ENCODE measurements around the gene STOML1. TPM values are rescaled to one million over a fixed set of nuclear protein-coding genes. Genes with fewer than 3 reads are reported as not detected.

STOML1 gene
- total RNA-seq, 2 donors from 2014 or later: 4.4 to 5.5 TPM

DNA sequence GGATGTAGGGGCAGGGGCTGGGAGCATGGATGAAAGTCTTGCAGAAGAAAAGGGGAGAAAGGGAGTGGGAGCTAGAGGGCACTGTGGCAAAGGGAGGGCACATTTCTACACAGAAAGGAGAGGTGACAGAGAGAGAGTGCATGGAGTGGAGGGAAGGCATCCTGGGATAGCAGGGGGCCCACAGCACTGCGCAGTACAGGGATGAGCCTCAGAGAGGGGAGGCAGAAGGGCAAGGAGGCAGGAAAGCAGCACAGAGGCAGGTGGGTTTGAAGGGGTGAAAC, 5.4 kb downstream of the STOML1 start:
- H3K4me3 Mint-ChIP-seq: no peak overlapping the region
- WGBS, 2 experiments (ENCODE audit: insufficient coverage in 1 of 2, insufficient read length in 1 of 2): 80 to 83% methylated on average over 1 of the region's 1 CpG

DNA sequence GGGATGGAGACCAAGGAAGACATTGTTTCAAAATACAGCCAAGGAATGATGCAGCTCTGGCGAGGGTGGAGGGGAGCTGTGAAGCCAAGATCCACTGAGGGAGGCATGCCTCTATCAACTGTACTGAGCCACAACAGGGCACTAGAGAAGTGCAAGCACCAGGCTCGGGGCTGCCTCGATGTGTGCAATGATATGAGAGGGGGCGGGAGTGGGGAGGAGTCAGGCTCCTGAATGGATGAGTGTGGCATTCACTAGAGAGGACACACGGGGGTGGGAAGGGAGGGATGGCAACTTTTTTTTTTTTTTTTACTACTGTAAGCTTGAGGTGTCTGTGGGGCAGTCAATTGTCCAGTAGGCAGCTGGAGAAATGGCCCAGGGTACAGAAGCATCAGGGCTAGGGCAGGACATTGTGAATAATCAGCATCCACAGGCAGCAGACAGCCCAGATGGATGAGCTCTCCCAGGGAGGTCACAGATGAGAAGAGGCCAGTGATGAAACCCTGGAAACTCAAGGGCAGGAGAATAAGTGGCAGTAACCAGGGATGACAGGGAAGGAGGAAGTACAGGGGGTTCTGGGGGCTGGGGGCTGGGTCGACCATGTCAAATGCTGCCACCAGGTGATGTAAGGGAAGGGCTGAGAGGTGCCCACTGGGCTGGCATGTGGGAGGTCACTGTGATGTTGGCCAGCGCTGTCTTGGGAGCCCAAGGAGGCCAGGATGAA, 5.9 kb downstream of the STOML1 start:
- no peaks in the 10 kb centered on the region for H3K4me1 Mint-ChIP-seq
- H3K27ac Mint-ChIP-seq: no peak overlapping the region
- Histone ChIP-seq H3K36me3 (ENCODE audit: control insufficient read depth, insufficient read depth, low read length) (no peaks in the 10 kb centered on the region), H3K27me3 (ENCODE audit: control insufficient read depth, insufficient read depth, low read length, poor library complexity, severe bottlenecking) (no peaks in the 10 kb centered on the region), H3K27ac (ENCODE audit: low read depth, low read length) (peak overlapping the region; percentile 59), H3K9ac (ENCODE audit: extremely low read depth, low read length, poor library complexity, severe bottlenecking) (no peak overlapping the region), H3K9me3 (ENCODE audit: control insufficient read depth, low read length) (no peaks in the 10 kb centered on the region), H3K4me3 (ENCODE audit: low read length) (no peak overlapping the region), H3K4me1 (ENCODE audit: control insufficient read depth, insufficient read depth, low read length) (no peaks in the 10 kb centered on the region)
- TF ChIP-seq, protein P1, sequence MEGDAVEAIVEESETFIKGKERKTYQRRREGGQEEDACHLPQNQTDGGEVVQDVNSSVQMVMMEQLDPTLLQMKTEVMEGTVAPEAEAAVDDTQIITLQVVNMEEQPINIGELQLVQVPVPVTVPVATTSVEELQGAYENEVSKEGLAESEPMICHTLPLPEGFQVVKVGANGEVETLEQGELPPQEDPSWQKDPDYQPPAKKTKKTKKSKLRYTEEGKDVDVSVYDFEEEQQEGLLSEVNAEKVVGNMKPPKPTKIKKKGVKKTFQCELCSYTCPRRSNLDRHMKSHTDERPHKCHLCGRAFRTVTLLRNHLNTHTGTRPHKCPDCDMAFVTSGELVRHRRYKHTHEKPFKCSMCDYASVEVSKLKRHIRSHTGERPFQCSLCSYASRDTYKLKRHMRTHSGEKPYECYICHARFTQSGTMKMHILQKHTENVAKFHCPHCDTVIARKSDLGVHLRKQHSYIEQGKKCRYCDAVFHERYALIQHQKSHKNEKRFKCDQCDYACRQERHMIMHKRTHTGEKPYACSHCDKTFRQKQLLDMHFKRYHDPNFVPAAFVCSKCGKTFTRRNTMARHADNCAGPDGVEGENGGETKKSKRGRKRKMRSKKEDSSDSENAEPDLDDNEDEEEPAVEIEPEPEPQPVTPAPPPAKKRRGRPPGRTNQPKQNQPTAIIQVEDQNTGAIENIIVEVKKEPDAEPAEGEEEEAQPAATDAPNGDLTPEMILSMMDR (conservative IDR thresholded peaks at IDR 0.05): no peak
- H3K9me3 Mint-ChIP-seq: no peaks in the 10 kb centered on the region
- no peaks in the 10 kb centered on the region for H3K36me3 Mint-ChIP-seq (ENCODE audit: low read depth)
- WGBS, 2 experiments (ENCODE audit: insufficient coverage in 1 of 2, insufficient read length in 1 of 2): 72 to 83% methylated on average over 6 to 7 of the region's 7 CpGs
- no peaks in the 10 kb centered on the region for H3K27me3 Mint-ChIP-seq (ENCODE audit: insufficient read depth)
- DNase-seq: no peak
- no peak overlapping the region for H3K4me3 Mint-ChIP-seq

More for the DNA sequence above, 5.4 kb downstream of the STOML1 start:
- H3K9ac ChIP-seq (ENCODE audit: extremely low read depth, low read length, poor library complexity, severe bottlenecking): no peak overlapping the region
- Mint-ChIP-seq H3K27ac (no peak overlapping the region), H3K27me3 (ENCODE audit: insufficient read depth) (no peaks in the 10 kb centered on the region), H3K36me3 (ENCODE audit: low read depth) (no peaks in the 10 kb centered on the region), H3K9me3 (no peaks in the 10 kb centered on the region), H3K4me1 (no peaks in the 10 kb centered on the region)
- no peaks in the 10 kb centered on the region for H3K36me3 ChIP-seq (ENCODE audit: control insufficient read depth, insufficient read depth, low read length)
- no peak overlapping the region for H3K4me3 ChIP-seq (ENCODE audit: low read length)
- no peaks in the 10 kb centered on the region for H3K9me3 ChIP-seq (ENCODE audit: control insufficient read depth, low read length)
- no peak for DNase-seq
- H3K27me3 ChIP-seq (ENCODE audit: control insufficient read depth, insufficient read depth, low read length, poor library complexity, severe bottlenecking): no peaks in the 10 kb centered on the region
- H3K27ac ChIP-seq (ENCODE audit: low read depth, low read length): peak overlapping the region; percentile 53
- TF ChIP-seq, protein P1 (conservative IDR thresholded peaks at IDR 0.05): no peak
- H3K4me1 ChIP-seq (ENCODE audit: control insufficient read depth, insufficient read depth, low read length): no peaks in the 10 kb centered on the region

DNA sequence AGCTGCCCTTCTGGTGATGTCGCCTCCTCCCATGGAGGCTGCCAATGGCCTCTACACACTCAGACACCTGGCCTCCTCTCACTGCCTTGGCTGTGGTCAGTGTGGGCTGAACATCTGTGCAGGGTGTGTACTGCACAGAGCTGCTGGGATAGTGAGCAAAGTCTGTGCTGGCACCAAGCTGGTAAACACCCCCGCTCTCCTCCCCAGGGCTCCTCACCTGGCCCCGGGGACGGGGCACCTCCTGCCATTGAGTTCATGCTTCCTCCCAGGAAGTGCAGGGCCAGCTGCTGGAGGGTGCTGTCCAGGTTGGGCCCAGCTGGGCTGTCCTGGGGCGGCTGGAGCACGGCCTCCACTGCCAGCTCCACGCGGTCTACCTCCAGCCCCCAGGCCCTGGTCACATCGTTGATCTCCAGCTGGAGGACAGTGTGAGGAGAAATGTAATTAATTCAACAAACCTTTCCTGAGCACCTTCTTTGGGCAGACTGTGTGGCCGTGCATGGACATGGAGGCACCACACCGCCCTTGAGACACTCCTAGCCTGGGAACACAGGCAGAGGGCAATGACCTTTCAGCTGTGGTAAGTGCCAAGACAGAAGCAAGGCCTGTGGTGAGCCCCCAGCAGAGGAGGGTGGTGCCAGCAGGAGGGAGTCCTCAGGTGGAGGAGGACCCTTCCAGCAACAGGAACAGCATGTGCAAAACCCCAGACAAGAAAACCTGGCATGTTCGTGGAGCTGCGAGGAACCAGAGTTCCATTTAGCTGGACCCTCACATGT, 6.8 kb downstream of the STOML1 start:
- 89 to 95% methylated on average over 11 to 13 of the region's 13 CpGs for WGBS, 2 experiments (ENCODE audit: insufficient coverage in 1 of 2, insufficient read length in 1 of 2)
- Histone ChIP-seq H3K27me3 (ENCODE audit: control insufficient read depth, insufficient read depth, low read length, poor library complexity, severe bottlenecking) (no peaks in the 10 kb centered on the region), H3K9me3 (ENCODE audit: control insufficient read depth, low read length) (no peaks in the 10 kb centered on the region), H3K27ac (ENCODE audit: low read depth, low read length) (peak overlapping the region; percentile 59), H3K9ac (ENCODE audit: extremely low read depth, low read length, poor library complexity, severe bottlenecking) (no peak overlapping the region), H3K4me1 (ENCODE audit: control insufficient read depth, insufficient read depth, low read length) (no peaks in the 10 kb centered on the region), H3K4me3 (ENCODE audit: low read length) (no peak overlapping the region), H3K36me3 (ENCODE audit: control insufficient read depth, insufficient read depth, low read length) (no peaks in the 10 kb centered on the region)
- Mint-ChIP-seq H3K9me3 (no peaks in the 10 kb centered on the region), H3K36me3 (ENCODE audit: low read depth) (no peaks in the 10 kb centered on the region), H3K4me1 (no peaks in the 10 kb centered on the region), H3K4me3 (no peak overlapping the region), H3K27me3 (ENCODE audit: insufficient read depth) (no peaks in the 10 kb centered on the region), H3K27ac (no peak overlapping the region)
- no peak for DNase-seq
- TF ChIP-seq, protein P1 (conservative IDR thresholded peaks at IDR 0.05): no peak

Measured in endodermal cell (in vitro differentiated cells).